Ovary (tissue), 3 donors: ENCODE data around the gene TXNDC15.

Experiments used
- EP300 ChIP-seq: sonication (generic); formaldehyde crosslinking; IDR thresholded peaks from one replicate; pipeline ENCODE4 v1.6.1; 2017; ENCODE audit warnings: antibody characterized with exemption
- POLR2A ChIP-seq: fragments of 450-650 bp; IDR thresholded peaks from one replicate; pipeline ENCODE4 v1.6.1; 2017; ENCODE audit warnings: antibody characterized with exemption, mild to moderate bottlenecking, moderate library complexity
- TF ChIP-seq, protein P1 (sequence below), 3 donors: fragments of 450-650 bp in 2 of 3; fragments of 200-600 bp in 1 of 3; IDR thresholded peaks; one replicate each; pipeline versions ENCODE4 v1.5.1 to v1.8.0; 2016 to 2022; ENCODE audit warnings: antibody characterized with exemption in 3 of 3, mild to moderate bottlenecking in 1 of 3
- donor health status: DM: no; HTN: no; CAD: no.

DNA sequence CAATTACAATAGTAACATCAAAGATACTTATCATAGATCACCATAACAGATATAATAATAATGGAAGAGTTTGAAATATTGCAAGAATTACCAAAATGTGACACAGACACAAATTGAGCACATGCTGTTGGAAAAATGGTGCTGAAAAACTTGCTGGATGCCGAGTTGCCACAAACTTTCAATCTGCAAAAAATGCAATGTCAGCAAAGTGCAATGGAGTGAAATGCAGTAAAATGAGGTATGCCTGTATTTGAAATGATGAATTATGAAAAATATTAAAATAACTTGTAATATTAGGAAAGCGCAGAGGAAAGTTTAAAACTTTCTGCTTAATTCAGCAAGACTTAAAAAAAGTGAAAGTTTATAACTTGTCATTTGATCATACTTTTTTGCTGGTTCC, 18.8 kb downstream of the TXNDC15 start:
- TF ChIP-seq, protein P1, sequence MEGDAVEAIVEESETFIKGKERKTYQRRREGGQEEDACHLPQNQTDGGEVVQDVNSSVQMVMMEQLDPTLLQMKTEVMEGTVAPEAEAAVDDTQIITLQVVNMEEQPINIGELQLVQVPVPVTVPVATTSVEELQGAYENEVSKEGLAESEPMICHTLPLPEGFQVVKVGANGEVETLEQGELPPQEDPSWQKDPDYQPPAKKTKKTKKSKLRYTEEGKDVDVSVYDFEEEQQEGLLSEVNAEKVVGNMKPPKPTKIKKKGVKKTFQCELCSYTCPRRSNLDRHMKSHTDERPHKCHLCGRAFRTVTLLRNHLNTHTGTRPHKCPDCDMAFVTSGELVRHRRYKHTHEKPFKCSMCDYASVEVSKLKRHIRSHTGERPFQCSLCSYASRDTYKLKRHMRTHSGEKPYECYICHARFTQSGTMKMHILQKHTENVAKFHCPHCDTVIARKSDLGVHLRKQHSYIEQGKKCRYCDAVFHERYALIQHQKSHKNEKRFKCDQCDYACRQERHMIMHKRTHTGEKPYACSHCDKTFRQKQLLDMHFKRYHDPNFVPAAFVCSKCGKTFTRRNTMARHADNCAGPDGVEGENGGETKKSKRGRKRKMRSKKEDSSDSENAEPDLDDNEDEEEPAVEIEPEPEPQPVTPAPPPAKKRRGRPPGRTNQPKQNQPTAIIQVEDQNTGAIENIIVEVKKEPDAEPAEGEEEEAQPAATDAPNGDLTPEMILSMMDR (IDR thresholded peaks at IDR 0.05), result no peak
- no peak for TF ChIP-seq EP300
- TF ChIP-seq POLR2A, result no peak
